Spleen (tissue), 11 donors: ENCODE measurements around the gene MOB2. TPM values are rescaled to one million over a fixed set of nuclear protein-coding genes. Genes with fewer than 3 reads are reported as not detected.

ENCODE experiments used
- DNase-seq: peaks from one replicate; pipeline ENCODE4 v3.0.0-alpha.2; 2020
- H3K27ac ChIP-seq, 8 donors: fragments of 200-600 bp; sonication (generic) in 7 of 8; 1 replicate in 4 of 8; 2 replicates in 4 of 8; pipeline versions ENCODE4 v1.5.0 to v1.8.0; 2016 to 2021; ENCODE audit warnings: inconsistent platforms in 4 of 8, mild to moderate bottlenecking in 4 of 8, moderate library complexity in 1 of 8
- H3K27me3 ChIP-seq, 7 donors: fragments of 200-600 bp; sonication (generic) in 6 of 7; replicated peaks in 1 of 7; 1 replicate in 4 of 7; 2 replicates in 3 of 7; pipeline versions ENCODE4 v1.5.0 to v1.8.0; 2016 to 2021; ENCODE audit warnings: inconsistent platforms in 3 of 7, mild to moderate bottlenecking in 1 of 7
- H3K36me3 ChIP-seq, 6 donors: fragments of 200-600 bp; sonication (generic) in 5 of 6; 1 replicate in 4 of 6; 2 replicates in 2 of 6; pipeline versions ENCODE4 v1.5.0 to v1.8.0; 2016 to 2021; ENCODE audit warnings: inconsistent platforms in 2 of 6
- H3K4me1 ChIP-seq, 6 donors: fragments of 200-600 bp; sonication (generic) in 5 of 6; 1 replicate in 3 of 6; 2 replicates in 3 of 6; pipeline versions ENCODE4 v1.5.0 to v1.8.0; 2016 to 2021; ENCODE audit warnings: inconsistent platforms in 3 of 6
- H3K4me3 ChIP-seq, 8 donors: fragments of 200-600 bp; sonication (generic) in 7 of 8; 1 replicate in 4 of 8; 2 replicates in 4 of 8; pipeline versions ENCODE4 v1.5.0 to v1.8.0; 2016 to 2021; ENCODE audit warnings: inconsistent platforms in 4 of 8, mild to moderate bottlenecking in 4 of 8, moderate library complexity in 2 of 8
- H3K9me3 ChIP-seq, 8 donors: fragments of 200-600 bp; sonication (generic) in 7 of 8; 1 replicate in 4 of 8; 2 replicates in 4 of 8; pipeline versions ENCODE4 v1.5.0 to v1.8.0; 2016 to 2021; ENCODE audit warnings: inconsistent platforms in 4 of 8
- POLR2A ChIP-seq, 3 donors: fragments of 450-650 bp; IDR thresholded peaks; one replicate each; pipeline ENCODE4 v1.5.1; 2017; ENCODE audit warnings: antibody characterized with exemption in 3 of 3, mild to moderate bottlenecking in 1 of 3
- POLR2AphosphoS5 ChIP-seq, 3 donors: sonication (generic); formaldehyde crosslinking; IDR thresholded peaks; one replicate each; pipeline ENCODE4 v1.5.1; 2017; ENCODE audit warnings: antibody characterized with exemption in 3 of 3
- WGBS, 5 donors: extraction: QIAGEN DNeasy Blood & Tissue Kit in 3 of 5; methylation state at CpG; one replicate each; pipeline versions ENCODE4 v1.1.5 to v1.1.7; 2013 to 2018; 5-methylcytosine and 5-hydroxymethylcytosine counted together
- intact Hi-C: fragments of 100-400 bp; cut with DNase I; formaldehyde crosslinking; loops from one replicate; pipeline ENCODE4 v1.15.0; 2023; ENCODE audit warnings: low total_unique reads
- polyA plus RNA-seq, 3 donors: library from polyadenylated mRNA; stranded (reverse); fragments of 200-250 nt; gene quantifications; one replicate each; pipeline ENCODE4 v1.2.1, GENCODE V29; 2013
- total RNA-seq, 7 donors: library from RNA; depleted of rRNA in 3 of 7; stranded (reverse); fragments of >200 nt in 3 of 7; fragmentation: NEBNext Ultra II Directional in 4 of 7; extraction: Animal tissue kit (Norgen Biotek cat#: 25700) in 4 of 7; gene quantifications; one replicate each; pipeline versions ENCODE4 v1.1.0 to v1.2.1, GENCODE V29; 2016 to 2021
- TF ChIP-seq, protein P1 (sequence below), 11 experiments: fragments of 200-600 bp in 7 of 11; fragments of 450-650 bp in 4 of 11; sonication (generic) in 4 of 11; IDR thresholded peaks in 8 of 11; conservative IDR thresholded peaks in 3 of 11; 1 replicate in 7 of 11; 2 replicates in 4 of 11; pipeline versions ENCODE4 v1.4.0 to v1.8.0; 2016 to 2021; ENCODE audit warnings: antibody characterized with exemption in 11 of 11, inconsistent platforms in 4 of 11, mild to moderate bottlenecking in 1 of 11
- donor health status: healthy with polysubstance abuse.
- donor health status: DM: no; HTN: no; CAD: no; lungs with moderate emphysema.
- donor health status: DM: no; HTN: no; CAD: no.
- donor health status: Bipolar disorder and iron deficiency.
- donor health status: healthy.
- donor health status: DM: no; HTN: no; CAD: no.
- donor health status: DM: yes; HTN: yes; CAD: no.

Gene MOB2
- total and polyA plus RNA-seq, 10 donors: 28.1 to 51.5 (median 41.5) TPM

DNA sequence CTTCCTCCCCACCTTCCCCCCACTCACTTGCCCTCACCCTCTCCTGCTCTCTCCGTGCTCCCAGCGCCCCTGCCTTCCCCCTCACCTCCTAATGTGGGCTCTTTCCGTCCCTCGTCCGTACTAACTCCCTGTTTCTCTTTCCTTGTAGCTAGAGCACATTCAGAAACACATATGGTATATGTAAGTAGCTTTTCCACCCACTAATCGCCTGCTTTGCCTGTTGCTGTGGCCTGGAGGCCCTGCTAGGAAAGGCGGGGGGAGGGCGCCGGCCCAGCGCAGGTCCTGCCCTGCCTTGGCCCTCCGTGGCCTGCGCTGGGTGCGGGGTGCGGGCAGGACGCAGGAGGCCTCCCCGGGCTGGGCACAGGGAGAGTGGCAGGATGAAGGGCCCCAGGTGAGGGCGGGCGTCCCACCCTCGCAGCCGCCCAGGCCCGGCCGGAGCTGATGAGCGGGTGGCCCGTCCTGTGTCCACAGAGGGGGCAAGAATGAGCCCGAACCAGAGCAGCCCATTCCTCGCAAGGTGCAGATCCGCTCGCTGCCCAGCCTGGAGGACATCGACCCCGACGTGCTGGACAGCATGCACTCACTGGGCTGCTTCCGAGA, 41.7 kb downstream of the MOB2 start:
- no peak for DNase-seq
- Histone ChIP-seq H3K4me3 (no peak overlapping the region), H3K9me3 (no peaks in the 10 kb centered on the region), H3K36me3 (no peaks in the 10 kb centered on the region), H3K4me1 (peaks cover 0 to 9% (median 7%) of the 10 kb centered on the region in 6 donors), H3K27ac (no peak overlapping the region), H3K27me3 (peaks cover 0 to 87% (median 20%) of the 10 kb centered on the region in 7 donors)
- TF ChIP-seq POLR2A (IDR thresholded peaks at IDR 0.05) (no peak), POLR2AphosphoS5 (IDR thresholded peaks at IDR 0.05) (no peak)
- TF ChIP-seq, protein P1, sequence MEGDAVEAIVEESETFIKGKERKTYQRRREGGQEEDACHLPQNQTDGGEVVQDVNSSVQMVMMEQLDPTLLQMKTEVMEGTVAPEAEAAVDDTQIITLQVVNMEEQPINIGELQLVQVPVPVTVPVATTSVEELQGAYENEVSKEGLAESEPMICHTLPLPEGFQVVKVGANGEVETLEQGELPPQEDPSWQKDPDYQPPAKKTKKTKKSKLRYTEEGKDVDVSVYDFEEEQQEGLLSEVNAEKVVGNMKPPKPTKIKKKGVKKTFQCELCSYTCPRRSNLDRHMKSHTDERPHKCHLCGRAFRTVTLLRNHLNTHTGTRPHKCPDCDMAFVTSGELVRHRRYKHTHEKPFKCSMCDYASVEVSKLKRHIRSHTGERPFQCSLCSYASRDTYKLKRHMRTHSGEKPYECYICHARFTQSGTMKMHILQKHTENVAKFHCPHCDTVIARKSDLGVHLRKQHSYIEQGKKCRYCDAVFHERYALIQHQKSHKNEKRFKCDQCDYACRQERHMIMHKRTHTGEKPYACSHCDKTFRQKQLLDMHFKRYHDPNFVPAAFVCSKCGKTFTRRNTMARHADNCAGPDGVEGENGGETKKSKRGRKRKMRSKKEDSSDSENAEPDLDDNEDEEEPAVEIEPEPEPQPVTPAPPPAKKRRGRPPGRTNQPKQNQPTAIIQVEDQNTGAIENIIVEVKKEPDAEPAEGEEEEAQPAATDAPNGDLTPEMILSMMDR (IDR thresholded peaks at IDR 0.05 in 8 of 11, conservative IDR thresholded peaks at IDR 0.05 in 3 of 11): no peak
- intact Hi-C loops: no loop called here
- WGBS, 5 donors: 66 to 81% (median 78%) methylated on average over 10 to 32 of the region's 32 CpGs

DNA sequence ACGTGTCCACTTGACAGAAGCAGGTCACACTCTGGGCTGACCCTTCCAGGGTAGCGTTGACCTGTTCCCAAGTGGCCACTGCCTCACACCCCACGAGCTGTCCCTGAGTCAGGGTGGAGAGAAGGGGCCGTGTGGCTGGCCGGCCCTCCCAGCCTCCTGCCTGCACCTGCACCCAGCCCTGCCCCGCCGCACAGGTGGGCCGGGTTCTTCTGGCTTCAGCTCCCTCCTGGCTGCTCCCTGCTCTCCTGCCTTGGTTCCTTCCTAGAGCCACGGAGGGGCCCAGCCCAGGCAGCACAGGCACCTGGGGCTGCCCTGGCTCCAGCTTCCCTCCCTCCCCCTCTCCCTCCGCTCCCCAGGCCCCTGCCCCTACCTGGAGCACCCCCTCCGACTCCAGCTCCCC, 42.3 kb downstream of the MOB2 start:
- DNase-seq: no peak

DNA sequence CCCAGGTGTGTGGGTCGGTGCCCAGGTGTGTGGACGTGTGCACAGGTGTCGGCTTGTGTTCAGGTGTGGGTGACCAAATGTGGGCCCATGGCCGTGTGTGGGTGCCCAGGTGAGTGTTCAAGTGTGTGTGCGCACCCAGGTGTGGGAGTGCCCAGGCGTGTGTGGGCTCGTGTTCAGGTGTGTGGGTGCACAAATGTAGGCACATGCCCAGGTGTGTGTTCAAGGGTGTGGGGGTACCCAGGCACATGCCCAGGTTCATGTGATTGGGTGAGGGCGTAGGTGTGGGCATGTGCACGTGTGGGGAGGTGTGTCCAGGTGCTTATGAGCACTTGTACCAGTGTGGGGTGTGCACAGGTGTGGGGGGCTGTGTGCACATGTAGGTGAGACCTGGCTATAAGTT, 42.8 kb downstream of the MOB2 start:
- TF ChIP-seq POLR2A (IDR thresholded peaks at IDR 0.05) (no peak), POLR2AphosphoS5 (IDR thresholded peaks at IDR 0.05) (no peak)
- TF ChIP-seq, protein P1 (IDR thresholded peaks at IDR 0.05 in 8 of 11, conservative IDR thresholded peaks at IDR 0.05 in 3 of 11): no peak
- DNase-seq: no peak
- no peak overlapping the region for H3K4me3 ChIP-seq
- H3K9me3 ChIP-seq: no peaks in the 10 kb centered on the region
- 75 to 85% (median 83%) methylated on average over 7 to 9 of the region's 9 CpGs for WGBS, 5 donors
- intact Hi-C loops: no loop called here
- no peaks in the 10 kb centered on the region for H3K36me3 ChIP-seq
- peaks cover 0 to 7% (median 4%) of the 10 kb centered on the region in 6 donors for H3K4me1 ChIP-seq
- no peak overlapping the region for H3K27ac ChIP-seq
- peaks cover 0 to 85% (median 13%) of the 10 kb centered on the region in 7 donors for H3K27me3 ChIP-seq

More for the DNA sequence above, 42.3 kb downstream of the MOB2 start:
- Histone ChIP-seq H3K36me3 (no peaks in the 10 kb centered on the region), H3K9me3 (no peaks in the 10 kb centered on the region), H3K27ac (no peak overlapping the region), H3K4me1 (peaks cover 0 to 9% (median 7%) of the 10 kb centered on the region in 6 donors), H3K27me3 (peaks cover 0 to 85% (median 17%) of the 10 kb centered on the region in 7 donors), H3K4me3 (no peak overlapping the region)
- 69 to 80% (median 77%) methylated on average over 9 to 11 of the region's 11 CpGs for WGBS, 5 donors
- intact Hi-C loops: no loop called here
- TF ChIP-seq, protein P1 (IDR thresholded peaks at IDR 0.05 in 8 of 11, conservative IDR thresholded peaks at IDR 0.05 in 3 of 11): no peak
- TF ChIP-seq POLR2AphosphoS5 (IDR thresholded peaks at IDR 0.05) (no peak), POLR2A (IDR thresholded peaks at IDR 0.05) (no peak)

DNA sequence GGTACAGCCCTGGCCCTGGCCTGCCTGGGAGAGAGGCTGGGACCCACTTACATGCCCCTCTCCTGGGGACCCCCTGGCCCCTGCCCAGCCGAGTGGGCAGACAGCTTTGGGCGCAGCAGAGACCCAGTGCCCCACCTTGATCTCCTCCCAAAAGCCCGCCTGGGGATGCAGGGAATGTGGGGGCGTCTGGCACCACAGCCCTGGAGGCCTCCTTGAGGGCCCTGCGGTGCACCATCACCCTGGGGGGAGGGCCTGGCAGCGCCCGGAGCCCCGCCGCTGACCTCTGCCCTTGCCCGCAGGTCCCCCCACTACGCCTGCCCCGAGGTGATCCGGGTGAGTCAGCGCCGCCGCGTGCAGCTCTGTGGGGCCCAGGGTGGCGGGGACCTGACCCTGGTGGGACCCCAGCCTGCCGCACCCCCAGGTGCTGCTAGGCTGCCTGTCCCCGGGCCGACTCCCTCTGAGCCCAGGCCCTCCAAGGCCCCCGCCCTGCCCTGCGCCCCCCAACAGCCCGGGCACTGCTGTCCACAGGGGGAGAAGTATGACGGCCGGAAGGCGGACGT, 43.7 kb downstream of the MOB2 start:
- peaks cover 0 to 9% (median 0%) of the 10 kb centered on the region in 6 donors for H3K4me1 ChIP-seq
- intact Hi-C loops: no loop called here
- no peak overlapping the region for H3K4me3 ChIP-seq
- H3K27me3 ChIP-seq: peaks cover 0 to 85% (median 6%) of the 10 kb centered on the region in 7 donors
- no peaks in the 10 kb centered on the region for H3K9me3 ChIP-seq
- TF ChIP-seq POLR2AphosphoS5 (IDR thresholded peaks at IDR 0.05) (no peak), POLR2A (IDR thresholded peaks at IDR 0.05) (no peak)
- TF ChIP-seq, protein P1 (IDR thresholded peaks at IDR 0.05 in 8 of 11, conservative IDR thresholded peaks at IDR 0.05 in 3 of 11): no peak
- H3K27ac ChIP-seq: no peak overlapping the region
- H3K36me3 ChIP-seq: no peaks in the 10 kb centered on the region
- no peak for DNase-seq
- 82 to 95% (median 86%) methylated on average over 4 to 28 of the region's 28 CpGs for WGBS, 5 donors
